NCI-H2081 (cell line): ENCODE results near the gene C13orf42.

Source experiments
- DNase-seq, 2 experiments: peaks; one replicate each; lab custom pipeline; 2025; lab: John Stamatoyannopoulos, UW

Gene C13orf42

DNA sequence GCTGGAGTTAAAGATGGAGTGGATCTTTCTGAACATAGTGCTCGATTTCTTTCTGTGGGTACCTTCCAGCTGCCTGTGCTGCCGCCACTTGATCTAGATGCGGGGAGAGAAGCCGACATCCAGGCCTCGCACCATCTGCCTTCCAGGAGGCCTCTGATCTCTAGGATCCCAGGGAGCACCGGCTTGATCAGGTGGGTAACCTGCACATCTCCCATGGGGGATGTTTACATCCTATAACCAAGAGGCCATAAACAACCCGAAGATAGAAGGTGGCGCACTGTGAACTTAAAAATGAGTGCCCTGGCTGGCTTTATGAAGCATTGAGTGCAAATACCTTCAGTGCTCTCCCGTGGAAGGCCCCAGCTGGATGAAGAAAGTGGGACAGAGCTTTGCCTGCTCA is at the start of gene C13orf42:
C13orf42 (minus strand) TSS at position 101 of the 400 bp plus-strand sequence; CDS start at position 36, 65 bp downstream.
- DNase-seq, result no peak

DNA sequence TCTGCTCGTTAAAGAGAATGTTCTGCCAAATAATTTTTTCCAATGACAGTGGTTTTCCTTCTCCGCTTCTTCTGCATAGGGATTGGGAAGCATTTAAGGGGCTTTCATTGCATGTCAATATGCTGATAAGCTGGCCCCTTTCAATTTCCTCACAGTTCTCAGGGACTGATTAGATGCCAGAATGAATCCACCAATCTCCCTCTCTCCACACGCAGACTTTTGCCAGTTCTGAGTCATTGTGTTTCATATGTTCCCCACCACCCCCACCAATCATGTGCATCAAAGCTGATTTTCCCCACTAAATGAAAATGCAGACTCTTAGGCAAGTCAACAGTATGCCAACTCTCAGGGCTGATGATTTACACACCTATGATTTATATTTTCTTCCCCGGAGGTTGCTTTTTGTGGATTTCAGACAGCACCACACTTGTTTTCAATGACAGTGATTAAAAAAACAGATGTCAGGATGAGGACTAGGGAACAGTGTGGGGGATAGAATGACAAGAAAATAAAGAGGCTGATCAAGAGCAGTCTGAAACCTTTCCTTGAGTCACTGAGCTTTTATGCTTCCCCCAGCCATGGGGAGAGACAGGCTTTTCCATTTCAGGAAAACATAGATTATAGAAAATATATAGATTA is 47.9 kb upstream of the C13orf42 start:
- no peak for DNase-seq

DNA sequence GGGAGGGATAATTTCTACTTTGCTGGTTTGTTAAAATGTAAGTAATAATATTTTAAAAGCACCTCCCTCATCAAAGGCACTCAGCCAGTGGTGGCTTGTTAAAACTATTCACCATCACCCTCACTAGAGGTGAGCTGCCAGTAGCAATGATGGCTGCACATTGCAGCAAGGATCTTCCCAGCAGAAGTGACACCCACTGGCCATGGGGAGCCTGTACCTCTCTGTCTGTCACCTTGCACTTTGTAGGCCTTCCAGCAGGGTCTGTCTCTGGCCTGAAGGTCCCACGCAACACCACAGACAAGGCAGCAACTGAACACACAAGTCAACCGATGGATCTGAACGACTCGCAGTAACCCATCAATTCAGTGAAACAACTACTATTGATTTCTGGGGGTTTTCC is 47.3 kb upstream of the C13orf42 start:
- no peak for DNase-seq

DNA sequence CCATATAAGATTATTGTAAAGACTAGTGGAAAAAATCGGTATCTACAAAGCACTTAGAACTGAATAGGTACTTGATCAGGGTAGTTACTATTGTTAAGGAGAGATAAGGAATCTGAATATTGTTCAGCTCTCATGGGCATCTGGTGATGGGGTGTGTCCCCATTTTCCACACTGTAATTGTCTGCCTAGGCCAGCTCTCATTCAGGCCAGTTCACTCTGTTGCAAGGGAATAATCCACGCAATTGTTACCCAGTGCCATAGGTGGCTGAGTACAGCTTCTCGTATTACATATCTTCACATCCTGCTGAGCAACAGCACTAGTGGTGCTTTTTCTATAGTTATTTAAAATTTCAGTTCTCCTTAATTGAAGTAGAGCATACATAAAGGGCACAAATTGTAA is 45.6 kb upstream of the C13orf42 start:
- DNase-seq, result peak; percentile 14 to 22

DNA sequence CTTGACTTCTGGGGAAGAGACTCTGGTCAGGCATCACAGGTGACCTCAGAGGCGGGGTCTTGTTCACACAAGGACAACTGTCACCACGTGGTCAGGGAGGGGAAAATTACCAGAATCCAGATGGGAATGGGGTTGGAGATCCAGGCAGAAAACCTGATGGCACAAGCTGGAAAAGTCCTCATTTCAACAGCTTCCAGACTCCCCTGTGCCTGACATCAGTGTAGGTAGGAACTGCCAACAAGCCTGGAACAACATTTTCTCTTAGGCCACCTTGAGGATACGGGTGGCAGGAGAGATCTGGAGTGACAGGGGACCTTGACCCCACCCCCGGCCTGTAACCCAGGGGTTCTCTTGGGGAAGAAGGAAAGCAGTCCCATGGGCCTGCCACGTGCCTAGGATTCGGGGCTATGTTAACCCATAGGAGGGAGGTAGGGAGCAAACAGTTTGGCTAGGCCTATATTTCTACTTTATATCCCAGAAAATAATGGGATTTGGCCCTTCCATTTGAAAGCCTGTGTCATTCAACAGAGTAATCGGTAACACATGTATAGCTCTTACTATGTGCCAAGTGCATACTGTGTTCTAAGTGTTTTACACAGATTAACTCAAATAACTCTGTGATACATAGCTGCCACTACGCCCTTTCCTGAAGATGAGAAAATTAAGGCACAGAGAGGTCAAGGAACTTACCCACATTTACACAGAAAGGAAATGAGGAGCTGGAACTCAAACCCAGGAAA is 44.9 kb upstream of the C13orf42 start:
- DNase-seq, result no peak

DNA sequence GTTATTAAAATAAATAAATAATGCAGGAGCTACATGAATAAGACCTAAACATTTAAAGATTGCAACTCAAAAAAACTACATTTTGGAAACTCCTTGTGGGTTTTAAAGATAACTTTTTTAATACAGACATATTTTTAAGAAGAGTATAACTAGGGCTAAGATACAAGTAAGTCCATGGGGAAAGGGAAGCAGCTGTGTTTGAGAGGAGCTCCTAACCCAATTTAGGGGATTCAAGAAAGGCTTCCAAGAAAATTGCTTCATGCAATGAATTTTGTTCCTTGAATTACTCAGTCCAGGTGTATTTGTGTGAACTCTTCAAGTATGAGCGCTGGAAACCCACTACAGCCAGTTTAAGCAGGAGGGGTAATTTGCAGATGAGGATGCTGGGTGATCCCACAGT is 44.1 kb upstream of the C13orf42 start:
- DNase-seq, result no peak

DNA sequence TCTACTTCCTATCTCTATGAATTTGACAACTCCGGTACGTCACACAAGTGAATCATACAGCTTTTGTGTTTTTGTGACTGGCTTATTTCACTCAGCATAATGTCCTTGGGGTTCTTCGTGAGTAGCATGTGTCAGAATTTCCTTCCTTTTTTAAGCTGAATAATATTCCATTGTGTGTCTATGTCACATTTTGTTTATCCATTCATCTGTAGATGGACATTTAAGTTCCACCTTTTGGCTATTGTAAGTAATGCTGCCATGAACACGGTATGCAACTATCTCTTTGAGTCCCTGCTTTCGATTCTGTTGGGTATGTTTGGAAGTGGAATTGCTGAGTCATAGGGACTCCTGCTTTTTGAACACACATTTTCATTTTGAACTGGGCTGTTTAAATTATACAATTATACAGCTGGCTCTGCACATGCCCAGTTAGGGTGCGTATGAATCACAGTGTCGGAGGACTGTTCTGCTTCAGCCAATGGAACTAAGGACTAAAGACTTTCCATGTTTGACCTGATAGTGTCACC is 43.0 kb upstream of the C13orf42 start:
- no peak for DNase-seq

DNA sequence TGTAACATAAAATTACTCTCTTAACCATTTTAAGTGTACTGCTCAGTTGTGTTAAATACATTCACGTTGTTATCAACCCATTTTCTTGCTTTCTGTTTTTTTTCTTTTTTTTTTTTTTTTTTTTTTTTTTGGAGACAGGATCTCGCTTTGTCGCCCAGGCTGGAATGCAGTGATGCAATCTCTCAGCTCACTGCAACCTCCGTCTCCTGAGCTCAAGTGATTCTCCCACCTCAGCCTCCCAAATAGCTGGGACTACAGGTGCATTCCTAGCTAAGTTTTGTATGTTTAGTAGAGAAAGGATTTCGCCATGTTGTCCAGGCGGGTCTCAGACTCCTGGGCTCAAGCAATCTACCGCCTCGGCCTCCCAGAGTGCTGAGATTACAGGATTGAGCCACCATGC is 42.5 kb upstream of the C13orf42 start:
- no peak for DNase-seq

DNA sequence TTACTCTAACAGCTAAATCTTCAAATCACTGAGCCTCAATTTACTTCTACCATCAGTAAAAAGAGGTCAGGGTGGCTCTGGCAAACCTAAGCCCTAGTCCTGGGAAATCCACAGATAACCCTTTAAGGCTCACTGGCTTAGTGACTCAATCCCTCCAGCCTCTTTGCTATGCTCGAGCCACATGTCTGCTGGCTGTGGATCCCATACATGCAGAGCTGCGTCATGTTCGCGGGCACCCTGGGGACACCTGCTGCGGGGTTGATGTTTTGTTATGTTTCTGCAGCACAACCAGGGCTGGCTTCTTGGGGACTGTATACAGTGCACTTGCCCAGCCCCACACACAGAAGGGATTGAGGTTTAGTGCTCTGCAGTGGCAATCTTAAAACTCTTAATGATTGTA is 41.6 kb upstream of the C13orf42 start:
- DNase-seq, result no peak

DNA sequence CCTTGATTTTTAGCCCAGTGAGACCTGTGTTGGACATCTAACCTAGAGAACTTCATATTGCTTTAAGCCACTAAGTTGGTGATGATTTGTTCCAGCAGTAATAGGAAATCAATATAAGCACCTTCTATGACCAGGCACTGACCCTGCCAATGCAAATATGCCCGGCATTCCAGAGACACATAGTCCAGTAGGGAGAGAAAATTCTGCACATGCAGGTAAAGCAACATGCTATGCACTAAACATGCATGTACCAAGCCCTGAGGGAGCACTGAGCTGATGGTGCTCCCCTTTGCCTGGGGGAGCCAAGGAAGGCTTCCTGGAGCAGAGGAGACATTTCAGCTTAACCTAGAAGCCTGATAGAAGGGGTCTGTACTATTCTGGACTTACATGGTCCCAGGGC is 40.4 kb upstream of the C13orf42 start:
- DNase-seq, result no peak

DNA sequence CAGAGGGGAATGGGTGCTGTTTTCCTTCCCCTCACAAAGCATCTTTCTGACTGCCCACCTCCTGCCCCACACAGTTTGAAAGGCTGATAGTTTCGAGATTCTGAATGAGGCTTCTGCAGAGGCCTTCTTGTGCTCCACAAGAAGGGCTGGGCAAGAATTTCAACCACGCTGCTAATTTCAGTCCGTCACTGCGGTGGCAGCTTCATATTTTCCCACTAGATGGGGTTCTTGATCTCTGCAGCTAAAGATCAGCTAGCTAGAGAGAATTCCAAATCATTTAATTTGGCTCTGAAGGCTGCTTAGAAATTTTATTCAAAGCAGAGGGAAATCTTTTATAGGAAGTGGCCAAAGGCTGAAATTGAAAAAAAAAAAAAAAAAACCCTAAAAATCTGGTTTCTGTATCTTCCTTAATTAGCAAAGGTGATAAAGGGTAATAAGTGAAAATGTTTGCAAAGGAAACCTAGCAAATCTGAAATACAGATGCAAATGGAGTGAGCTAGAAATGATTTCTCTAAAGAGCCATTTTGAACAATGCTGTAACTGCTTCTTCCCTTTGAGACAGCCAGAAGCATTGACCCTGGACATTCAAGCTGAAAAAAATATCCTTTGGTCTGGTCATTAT is 38.0 kb upstream of the C13orf42 start:
- DNase-seq, result peak; percentile 48 to 56

DNA sequence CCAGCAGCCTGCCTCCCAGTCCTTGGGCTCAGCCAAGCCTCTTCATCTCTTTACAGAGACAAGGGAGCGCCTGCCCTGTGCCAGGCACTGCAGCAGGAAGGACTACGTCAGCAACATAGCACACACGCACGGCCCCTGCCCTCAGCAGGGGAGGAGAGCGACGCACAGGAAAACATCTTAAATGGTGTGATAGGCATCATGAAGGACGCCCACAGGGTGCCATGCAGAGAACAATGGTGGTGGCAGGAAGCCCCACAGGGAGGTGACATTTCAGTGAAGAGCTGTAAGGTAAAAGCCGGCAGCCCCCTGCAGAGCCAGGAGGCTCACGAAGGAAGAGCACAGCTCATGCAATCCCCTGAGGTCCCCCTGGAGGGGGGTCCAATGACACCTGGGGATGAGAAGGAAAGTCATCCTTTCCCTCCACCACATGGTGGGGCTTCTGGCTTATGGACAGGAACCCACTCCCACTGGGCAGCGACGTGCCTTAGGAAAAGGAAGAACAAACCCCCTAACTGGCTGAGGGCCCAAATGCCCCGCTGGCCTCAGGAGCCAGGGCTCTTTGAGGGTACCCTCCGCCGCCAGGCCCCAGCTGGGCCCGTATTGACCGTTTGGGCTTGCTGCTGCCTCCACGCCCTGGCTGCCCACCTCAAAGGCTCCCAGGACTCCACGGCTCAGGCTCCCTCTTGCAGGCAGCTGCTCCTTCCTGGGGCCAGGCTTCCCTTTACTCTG is 37.3 kb upstream of the C13orf42 start:
- DNase-seq, result peak; percentile 63 to 81

DNA sequence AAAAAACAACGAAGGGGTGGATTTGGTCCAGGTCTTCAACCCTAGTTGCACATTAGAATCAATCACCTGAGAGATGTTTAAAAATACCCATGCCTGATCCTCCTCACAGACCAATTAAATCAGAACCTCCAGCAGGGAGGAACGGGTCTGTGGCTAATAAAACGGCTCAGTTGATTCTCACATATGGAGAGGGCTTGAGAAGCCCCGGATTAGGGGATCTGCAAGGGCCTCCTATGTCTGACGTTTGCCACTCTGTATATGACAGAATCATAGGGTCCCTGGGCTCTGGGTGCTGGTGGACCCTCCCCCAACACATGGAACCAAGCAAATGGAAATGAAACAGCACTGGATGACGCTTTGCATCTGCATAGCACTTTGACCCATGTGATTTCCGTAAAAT is 36.7 kb upstream of the C13orf42 start:
- no peak for DNase-seq

DNA sequence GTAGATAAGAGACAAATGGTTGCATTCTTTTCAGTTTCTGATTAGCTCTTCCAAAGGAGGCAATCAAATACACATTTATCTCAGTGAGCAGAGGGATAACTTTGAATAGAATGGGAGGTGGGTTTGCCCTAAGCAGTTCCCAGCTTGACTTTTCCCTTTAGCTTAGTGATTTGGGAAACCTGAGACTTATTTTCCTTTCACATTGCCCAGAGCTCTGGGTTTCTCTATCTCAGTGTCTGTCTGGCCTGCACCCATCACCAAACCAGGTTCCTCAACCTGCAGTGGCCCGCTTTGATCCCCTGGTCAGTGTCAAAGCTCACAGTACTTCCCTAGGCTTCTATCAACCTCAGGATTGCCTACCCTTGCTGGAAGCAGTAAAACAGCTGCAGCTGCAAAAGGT is 35.6 kb upstream of the C13orf42 start:
- DNase-seq, result no peak

DNA sequence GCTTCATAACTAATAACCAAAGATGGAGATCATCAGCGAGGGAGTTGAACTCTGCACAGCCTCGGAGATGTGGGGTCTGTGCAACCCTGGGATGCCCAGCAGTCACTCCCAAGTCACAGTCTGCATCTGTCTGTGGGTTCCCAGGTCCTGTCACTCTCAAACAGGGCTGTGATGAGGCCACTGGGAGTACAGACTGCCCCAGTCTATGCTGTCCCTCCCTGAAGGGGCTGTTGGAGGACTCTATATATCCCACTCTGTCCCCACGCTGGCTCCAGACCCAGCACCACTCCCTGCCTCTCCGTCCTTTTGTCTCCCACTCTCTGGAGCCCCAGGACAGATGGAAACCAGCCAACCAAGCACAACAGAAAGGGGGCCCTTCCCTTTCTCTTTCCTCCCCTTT is 26.2 kb upstream of the C13orf42 start:
- no peak for DNase-seq

DNA sequence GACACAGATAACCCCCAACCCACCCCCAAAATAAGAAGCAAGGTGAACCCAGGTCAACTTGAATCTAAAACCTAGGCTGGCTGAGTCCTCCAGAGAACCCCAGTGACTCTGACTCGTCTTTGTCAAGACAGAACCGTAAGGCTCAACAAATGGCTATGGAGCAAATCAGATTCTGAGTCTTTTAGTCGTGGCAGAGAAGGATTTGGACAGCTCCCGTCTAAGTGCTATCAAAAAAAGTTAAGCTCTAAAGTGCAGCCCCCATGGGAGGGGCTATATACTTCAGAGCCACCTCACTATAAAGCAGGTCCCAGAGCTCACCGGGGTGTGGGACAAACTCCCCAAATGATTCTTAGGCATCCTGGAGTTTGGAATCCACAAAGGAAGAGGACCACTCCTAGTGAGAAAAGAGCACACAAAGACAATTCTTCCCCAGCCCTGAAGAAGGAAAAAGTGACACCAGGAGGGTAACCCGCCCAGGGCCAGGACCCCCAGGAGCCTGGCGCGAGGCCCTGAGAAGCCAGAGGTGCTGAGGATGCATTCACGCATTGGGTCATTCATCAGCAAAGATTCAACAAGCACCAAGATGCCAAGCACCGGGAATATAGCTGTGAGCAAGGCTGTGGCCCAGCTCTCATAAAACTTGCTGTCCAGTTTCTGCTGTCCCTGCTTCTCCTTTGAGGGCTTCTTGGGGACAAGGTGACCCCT is 25.4 kb upstream of the C13orf42 start:
- no peak for DNase-seq

DNA sequence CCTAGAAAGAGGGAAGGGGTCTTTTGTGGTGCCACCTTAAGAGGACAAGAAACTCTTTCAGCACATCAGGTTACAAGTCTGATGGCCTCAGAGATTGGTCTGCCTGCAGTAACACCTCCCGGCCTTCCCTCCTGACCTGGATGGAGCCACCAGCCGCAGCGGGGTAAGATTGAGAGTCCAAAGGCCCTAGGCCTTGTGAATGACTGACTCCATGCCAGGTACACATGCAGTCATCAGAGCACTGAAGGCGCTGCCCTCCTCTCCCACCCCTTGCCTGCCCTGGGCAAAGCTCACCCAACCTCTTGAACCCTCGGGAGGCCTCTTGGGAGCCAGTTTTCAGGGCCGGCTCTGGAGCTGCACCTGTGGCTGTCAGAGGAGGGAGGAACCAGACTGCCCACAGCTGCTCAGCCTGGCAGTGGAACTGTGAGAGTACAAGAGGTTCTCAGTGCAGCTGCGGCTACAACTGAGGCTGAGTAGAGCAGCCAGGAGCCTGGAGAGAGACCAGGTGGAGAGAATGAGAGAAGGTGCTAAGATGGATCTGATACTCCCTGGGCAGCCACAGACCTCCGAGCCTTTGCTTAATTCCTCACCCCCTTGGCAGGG is 23.8 kb upstream of the C13orf42 start:
- DNase-seq, result no peak

DNA sequence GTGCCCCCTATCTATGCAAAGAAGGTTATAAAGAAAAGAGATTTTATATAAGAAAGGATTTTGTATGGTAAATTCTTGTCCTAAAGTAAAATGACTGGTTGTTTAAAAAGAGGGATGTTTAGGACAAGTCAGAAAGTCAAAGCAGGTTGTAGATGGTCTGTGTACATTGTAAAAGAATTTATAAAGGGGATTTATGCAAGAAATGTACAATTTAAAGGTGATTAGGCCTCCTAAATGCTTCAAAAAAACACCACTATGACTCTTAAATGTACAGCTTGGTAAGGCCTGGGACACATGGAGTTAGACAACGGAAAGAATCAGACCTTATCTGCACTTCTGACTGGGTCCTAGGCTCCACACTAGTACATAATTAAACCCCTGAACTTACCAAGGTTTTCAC is 19.3 kb upstream of the C13orf42 start:
- DNase-seq, result no peak

DNA sequence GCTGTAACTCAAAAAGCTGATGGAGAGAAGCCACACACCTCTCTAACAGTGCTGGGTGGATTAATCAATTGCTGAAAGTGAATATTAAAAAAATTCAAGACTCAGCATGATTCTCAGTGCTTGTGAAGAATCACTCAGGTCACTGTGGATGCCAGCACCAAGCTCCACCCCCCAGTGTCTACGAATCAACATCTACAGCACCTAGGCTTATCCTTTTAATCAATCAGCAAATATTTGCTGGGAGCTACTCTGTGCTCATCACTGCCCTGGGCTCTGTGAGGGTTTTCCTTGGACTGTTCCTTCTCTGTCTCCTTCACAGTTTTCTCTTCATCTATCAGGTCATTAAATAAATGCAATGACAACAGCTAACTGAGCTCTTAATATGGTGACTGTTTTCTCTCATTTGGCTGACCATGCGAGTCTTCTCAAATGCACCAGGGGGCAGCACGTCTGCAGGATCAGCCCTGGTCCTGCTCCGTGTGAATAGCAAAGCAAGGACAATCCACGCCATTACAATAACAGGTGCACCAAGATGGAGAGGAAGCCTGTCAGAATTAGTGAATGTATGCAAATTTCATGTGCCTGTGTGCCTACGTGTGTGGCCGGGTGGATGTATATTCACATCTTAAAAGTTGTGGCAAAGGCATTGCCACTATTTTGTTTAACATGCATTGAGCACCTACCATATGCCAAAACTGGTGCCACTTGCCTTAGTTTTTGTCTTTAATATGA is 14.6 kb upstream of the C13orf42 start:
- DNase-seq, result peak; percentile 72 to 77

DNA sequence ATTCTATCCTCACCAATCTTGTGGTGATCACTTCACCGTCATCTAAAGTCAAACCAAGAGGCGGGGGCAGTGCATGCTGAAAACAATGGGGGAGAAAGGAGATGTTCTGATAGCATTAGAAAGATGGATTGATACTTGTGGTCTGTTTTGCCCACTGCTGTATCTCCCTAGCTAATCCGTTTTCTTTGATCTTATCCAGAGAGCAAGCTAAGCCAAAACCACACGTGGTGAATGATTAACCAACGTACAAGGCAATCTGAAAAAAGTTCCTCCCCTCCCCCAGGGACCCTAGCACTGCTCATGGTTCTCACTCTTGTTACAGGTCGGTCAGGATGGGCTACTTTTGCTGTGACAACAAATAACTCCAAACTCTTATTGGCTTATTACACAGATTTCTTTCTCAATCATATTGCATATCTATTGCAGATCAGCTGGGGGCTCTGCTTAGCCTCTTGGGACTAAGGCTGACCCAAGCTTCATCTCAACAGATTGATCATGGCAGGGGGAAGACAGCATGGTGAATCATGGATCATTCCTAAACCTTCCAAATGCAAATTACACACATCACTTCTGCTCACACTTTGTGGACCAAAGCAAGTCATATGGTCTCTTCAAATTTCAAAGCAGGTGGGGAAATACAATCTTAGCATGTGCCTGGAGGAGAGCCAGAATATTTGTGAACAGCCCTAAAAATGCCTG is 11.9 kb upstream of the C13orf42 start:
- no peak for DNase-seq
